ENCODE measurements around the gene ANKDD1A.

The ANKDD1A gene

DNA sequence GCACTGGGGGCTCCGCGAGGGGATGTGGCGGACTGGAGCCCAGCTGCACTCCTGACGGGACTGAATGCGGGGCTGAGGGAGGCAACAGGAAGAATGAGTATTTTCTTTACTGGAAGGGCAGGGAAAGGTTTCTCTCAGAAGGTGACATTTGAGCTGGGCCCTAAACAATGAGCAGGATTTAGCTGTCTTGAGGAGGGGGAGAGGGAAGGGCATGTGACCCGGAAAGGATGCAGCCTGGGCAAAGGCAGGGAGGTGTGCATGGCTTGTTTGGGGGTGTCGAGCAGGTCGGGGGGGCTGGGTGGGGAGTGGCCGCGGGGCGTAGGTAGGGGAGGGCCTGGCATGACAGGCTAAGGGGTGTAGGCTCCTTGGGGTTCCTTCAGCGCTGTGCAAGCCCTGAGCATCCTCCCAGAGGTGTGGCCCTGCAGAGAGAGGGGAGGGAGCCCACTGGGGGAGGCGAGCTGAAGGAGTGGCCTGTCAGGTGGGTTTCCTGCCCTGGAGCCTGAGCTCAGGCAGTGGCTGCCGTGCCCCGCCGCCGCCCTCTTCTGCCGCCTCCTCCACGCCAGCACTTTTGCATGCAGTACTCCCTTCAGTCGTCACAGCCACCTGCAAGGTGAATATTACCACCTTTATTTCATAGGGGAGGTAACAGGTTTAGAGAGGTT is 17.2 kb upstream of the ANKDD1A start:
- Histone ChIP-seq H3K4me2 (peak overlapping the region; percentile 96), H3K9me3 (no peaks in the 10 kb centered on the region), H3K4me3 (peak overlapping the region; percentile 62), H4K20me1 (no peaks in the 10 kb centered on the region), H3K27ac (peak overlapping the region; percentile 95), H3K36me3 (no peaks in the 10 kb centered on the region), H3K27me3 (no peaks in the 10 kb centered on the region), H3K9ac (peak overlapping the region; percentile 81), H3K4me1 (peaks cover 67% of the 10 kb centered on the region)
- TF ChIP-seq Cebpa-rat (IDR thresholded peaks at IDR 0.05) = no peak

DNA sequence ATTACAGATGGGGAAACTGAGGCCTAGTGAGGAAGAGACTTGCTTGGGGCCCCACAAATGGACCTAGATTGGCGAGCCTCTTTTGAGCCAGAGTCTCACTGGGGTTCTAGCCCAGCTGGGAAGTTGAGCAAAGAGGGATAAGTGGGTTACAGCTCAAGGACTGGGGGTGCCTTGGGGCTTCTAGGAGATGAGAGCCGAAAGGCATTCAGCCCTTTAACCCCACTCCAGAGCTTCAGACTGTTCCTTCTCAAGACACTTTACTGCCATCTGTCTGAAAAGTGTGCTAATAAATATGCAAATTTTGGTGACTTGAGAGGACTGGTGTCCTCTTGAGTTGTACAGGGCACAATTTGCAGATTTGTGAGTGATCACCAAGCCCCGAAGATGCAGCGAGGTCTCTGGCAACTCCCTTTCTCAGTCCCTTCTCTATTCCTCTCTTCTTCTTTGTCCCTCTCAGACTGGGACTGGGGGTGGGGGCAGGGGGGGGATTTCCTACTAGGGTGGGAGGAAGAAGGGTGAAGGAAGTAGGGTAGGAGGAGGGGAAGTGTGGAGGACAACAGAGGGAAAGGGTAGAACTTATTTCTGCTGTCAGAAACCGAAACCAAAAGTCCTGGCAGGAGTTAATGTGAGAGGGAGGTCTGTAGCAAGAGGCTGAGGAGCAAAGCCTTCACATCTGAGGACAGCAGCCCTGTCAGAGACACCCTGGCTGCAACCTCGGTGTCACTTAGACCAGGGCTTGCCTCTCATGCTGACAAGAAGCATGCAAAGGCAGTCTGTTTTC is 16.2 kb upstream of the ANKDD1A start:
- Histone ChIP-seq H3K9me3 (no peaks in the 10 kb centered on the region), H3K4me2 (peak overlapping the region; percentile 96), H3K4me1 (peaks cover 67% of the 10 kb centered on the region), H3K4me3 (peak overlapping the region; percentile 62), H3K9ac (peak overlapping the region; percentile 81), H3K27me3 (no peaks in the 10 kb centered on the region), H3K27ac (peak overlapping the region; percentile 95), H3K36me3 (no peaks in the 10 kb centered on the region), H4K20me1 (no peaks in the 10 kb centered on the region)
- no peak for TF ChIP-seq Cebpa-rat (IDR thresholded peaks at IDR 0.05)

DNA sequence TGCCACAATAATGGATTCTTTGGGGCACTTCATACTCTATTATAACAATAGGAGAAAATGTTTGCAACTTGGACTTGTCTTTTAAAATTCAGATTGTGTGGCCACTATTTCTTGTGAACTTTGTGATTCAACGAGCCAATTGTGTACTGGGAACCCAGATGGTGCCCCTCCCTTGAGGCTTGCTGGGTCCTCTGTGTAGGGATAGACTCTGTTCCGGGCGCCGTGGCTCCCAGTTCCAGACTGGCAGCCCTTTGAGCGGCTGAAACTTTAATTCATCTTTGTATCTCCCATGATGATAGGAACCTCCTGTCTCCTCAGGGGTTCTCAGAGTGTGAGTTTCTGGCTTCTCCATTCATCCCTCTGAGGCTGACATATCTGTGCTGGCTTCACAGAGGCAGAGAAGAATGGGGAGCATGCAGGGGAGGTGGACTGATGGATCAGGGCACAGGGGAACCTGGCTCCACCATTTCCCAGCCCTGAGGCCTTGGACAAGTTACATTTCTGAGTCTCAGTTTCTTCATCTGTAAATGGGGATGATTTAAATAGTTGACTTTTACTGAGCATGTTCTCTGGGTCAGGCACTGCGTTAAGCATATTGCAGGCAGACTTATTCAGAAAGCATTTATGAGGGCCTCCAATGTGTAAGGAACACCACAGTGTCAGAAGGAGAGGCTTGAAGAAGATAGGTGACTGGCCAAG is 15.2 kb upstream of the ANKDD1A start:
- no peak for TF ChIP-seq Cebpa-rat (IDR thresholded peaks at IDR 0.05)
- Histone ChIP-seq H3K4me2 (peak overlapping the region; percentile 96), H3K9ac (peak overlapping the region; percentile 81; the same call in 1 of the 2 replicates), H3K27ac (peak overlapping the region; percentile 95), H3K27me3 (no peaks in the 10 kb centered on the region), H4K20me1 (no peaks in the 10 kb centered on the region), H3K36me3 (no peaks in the 10 kb centered on the region), H3K9me3 (peaks cover 9% of the 10 kb centered on the region), H3K4me1 (peaks cover 59% of the 10 kb centered on the region), H3K4me3 (no peak overlapping the region)

DNA sequence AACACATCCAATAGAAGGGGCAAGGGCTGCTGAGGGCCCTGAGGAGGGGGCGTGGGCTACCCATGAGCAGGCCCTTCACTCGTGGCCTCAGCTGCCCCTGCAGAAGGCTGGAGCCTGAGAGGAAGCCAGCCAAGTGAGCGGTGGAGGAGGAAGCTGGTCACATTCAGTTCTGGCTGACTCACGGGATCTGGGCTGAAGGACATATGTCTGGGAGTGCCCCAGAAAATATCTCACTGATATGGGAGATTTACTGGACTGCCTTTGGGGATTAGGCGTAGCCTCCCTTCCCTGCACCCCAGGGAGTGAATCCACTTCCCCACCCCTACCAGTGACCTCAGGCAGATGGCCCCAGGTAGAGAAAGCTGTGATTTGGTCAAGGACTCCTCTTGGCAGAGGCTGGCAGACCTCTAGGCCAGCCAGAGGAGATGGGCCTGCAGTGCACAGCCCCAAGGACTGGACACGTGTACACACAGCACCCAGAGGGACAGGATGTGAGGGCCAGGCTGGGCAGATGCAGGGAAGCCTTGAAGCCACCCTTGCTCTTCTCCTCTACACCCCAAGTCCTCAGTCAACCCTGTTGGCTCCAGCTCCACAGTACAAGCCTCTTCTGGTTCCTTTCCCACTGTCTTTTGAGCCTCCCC is 14.2 kb upstream of the ANKDD1A start:
- peak overlapping the region; percentile 35 for H3K9ac ChIP-seq
- peaks cover 14% of the 10 kb centered on the region for H3K9me3 ChIP-seq
- H3K4me3 ChIP-seq = no peak overlapping the region
- peak overlapping the region; percentile 96 for H3K4me2 ChIP-seq
- H4K20me1 ChIP-seq = no peaks in the 10 kb centered on the region
- TF ChIP-seq Cebpa-rat (IDR thresholded peaks at IDR 0.05) = no peak
- H3K4me1 ChIP-seq = peaks cover 50% of the 10 kb centered on the region
- H3K36me3 ChIP-seq = no peaks in the 10 kb centered on the region
- no peaks in the 10 kb centered on the region for H3K27me3 ChIP-seq
- peak overlapping the region; percentile 95 for H3K27ac ChIP-seq

DNA sequence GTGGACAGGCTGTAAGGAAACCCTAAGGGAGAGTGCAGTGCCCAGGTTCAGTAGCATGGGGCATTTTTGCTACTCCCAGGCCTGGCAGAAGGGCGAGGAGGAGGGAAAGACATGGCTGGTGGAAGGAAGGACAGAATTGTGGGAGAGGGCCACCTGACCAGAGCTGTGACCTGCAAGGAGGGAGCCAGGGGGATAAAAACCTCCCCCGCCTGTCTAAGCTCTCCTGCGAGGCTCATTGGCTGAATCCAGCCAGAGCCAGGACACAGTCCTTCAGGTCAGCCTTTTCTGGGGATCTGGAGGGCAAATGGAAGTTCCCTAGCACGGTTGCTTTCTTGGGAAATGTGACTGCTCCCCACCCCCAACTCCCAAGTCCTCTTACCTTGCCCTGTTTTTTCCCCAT is 13.3 kb upstream of the ANKDD1A start:
- Histone ChIP-seq H4K20me1 (no peaks in the 10 kb centered on the region), H3K27ac (no peak overlapping the region), H3K27me3 (no peaks in the 10 kb centered on the region)

DNA sequence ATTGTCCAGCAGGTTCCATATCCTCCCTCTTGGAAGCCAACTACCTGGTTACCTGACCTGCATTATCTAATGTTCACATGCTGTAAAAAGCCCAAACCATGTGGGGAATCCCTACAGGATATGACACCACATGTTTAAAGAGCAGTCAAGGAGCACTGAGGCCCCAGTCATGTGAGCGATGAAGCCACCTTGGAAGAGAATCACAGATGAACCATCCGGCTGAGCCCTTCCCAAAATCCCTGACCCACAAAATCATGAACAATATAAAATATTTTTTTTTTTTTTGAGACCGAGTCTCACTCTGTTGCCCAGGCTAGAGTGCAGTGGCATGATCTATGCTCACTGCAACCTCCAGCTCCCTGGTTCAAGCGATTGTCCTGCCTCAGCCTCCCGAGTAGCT is 10.6 kb upstream of the ANKDD1A start:
- Histone ChIP-seq H3K9ac (no peak overlapping the region), H3K4me2 (no peak overlapping the region), H3K4me1 (peaks cover 40% of the 10 kb centered on the region), H3K4me3 (no peak overlapping the region), H3K36me3 (no peaks in the 10 kb centered on the region), H4K20me1 (no peaks in the 10 kb centered on the region), H3K27ac (no peak overlapping the region), H3K9me3 (peaks cover 14% of the 10 kb centered on the region), H3K27me3 (no peaks in the 10 kb centered on the region)
- no peak for TF ChIP-seq Cebpa-rat (IDR thresholded peaks at IDR 0.05)

More for the DNA sequence above, 13.3 kb upstream of the ANKDD1A start:
- no peak overlapping the region for H3K4me2 ChIP-seq
- H3K9me3 ChIP-seq = peaks cover 14% of the 10 kb centered on the region
- H3K4me1 ChIP-seq = peaks cover 45% of the 10 kb centered on the region
- H3K4me3 ChIP-seq = no peak overlapping the region
- TF ChIP-seq Cebpa-rat (IDR thresholded peaks at IDR 0.05) = no peak
- no peak overlapping the region for H3K9ac ChIP-seq
- H3K36me3 ChIP-seq = no peaks in the 10 kb centered on the region

DNA sequence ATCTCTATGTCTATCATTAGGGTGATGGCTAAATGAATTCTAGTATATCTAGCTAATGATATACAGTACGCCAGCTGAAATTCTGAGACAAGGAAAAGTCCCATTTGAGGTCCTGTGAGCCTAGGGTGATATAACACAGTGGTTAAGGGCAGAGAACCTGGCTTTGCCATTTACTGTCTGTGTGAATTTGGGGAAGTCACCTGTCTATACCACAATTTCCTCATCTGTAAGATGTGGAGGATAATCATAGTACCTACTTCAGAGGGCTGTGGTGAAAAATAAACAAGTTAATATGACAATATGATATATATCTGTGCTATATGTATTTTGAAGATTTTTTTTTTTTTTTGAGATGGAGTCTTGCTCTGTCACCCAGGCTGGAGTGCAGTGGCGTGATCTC is 9.8 kb upstream of the ANKDD1A start:
- TF ChIP-seq Cebpa-rat (IDR thresholded peaks at IDR 0.05) = no peak
- H3K27me3 ChIP-seq = no peaks in the 10 kb centered on the region
- no peak overlapping the region for H3K9ac ChIP-seq
- peaks cover 14% of the 10 kb centered on the region for H3K9me3 ChIP-seq
- no peak overlapping the region for H3K27ac ChIP-seq
- no peak overlapping the region for H3K4me2 ChIP-seq
- H3K4me1 ChIP-seq = peaks cover 32% of the 10 kb centered on the region
- H4K20me1 ChIP-seq = no peaks in the 10 kb centered on the region
- H3K4me3 ChIP-seq = no peak overlapping the region
- H3K36me3 ChIP-seq = no peaks in the 10 kb centered on the region

DNA sequence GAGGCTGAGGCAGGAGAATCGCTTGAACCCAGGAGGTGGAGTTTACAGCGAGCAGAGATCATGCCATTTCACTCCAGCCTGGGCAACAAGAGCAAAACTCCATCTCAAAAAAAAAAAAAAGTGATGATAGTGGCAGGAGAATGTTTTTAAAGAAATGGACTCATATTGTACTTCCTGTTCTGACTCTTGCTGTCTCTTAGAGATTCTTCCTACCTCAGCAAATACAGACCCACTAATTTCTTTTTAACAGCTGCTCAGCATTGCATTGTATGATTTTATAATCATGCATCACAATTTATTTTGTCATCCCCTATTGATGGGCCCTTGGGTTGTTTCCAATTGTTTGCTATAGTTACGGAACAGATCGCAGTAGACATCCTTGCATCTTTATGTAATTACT is 8.8 kb upstream of the ANKDD1A start:
- Histone ChIP-seq H3K9me3 (peaks cover 14% of the 10 kb centered on the region), H3K4me3 (no peak overlapping the region), H3K27ac (no peak overlapping the region), H3K4me2 (no peak overlapping the region), H3K36me3 (no peaks in the 10 kb centered on the region), H3K9ac (no peak overlapping the region), H3K27me3 (no peaks in the 10 kb centered on the region), H4K20me1 (no peaks in the 10 kb centered on the region), H3K4me1 (peaks cover 22% of the 10 kb centered on the region)
- TF ChIP-seq Cebpa-rat (IDR thresholded peaks at IDR 0.05) = no peak

DNA sequence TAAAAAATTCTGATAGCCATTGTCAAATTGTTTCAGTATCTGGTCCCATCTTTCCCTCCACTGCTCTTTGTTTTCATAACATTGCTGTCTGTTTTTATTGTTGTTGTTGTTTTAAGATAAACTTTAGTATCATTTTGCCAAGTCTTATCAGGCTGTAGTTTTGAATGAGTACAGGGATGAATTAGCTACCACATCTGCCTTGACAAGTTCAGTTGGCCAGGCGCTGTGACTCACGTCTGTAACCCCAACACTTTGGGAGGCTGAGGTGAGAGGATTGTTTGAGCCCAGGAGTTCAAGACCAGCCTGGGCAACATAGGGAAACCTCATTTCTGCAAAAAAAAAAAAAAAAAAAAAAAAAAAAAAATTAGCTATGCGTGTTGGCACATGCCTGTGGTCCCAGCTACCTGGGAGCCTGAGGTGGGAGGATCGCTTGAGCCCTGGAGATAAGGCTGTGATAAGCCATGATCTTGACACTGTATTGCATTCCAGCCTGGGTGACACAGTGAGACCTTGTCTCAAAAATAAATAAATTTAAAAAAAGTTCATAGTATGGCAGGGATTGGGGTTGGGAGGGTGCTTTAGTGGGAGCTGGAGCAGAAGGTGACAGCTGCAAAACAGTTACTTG is 8.3 kb upstream of the ANKDD1A start:
- Histone ChIP-seq H3K36me3 (no peaks in the 10 kb centered on the region), H3K4me2 (no peak overlapping the region), H3K27ac (no peak overlapping the region), H3K4me3 (no peak overlapping the region), H3K27me3 (no peaks in the 10 kb centered on the region), H3K9me3 (peaks cover 14% of the 10 kb centered on the region), H3K9ac (no peak overlapping the region), H3K4me1 (peaks cover 17% of the 10 kb centered on the region), H4K20me1 (no peaks in the 10 kb centered on the region)
- no peak for TF ChIP-seq Cebpa-rat (IDR thresholded peaks at IDR 0.05)
